Measurements from ENCODE around the gene CDH20.

Gene CDH20

DNA sequence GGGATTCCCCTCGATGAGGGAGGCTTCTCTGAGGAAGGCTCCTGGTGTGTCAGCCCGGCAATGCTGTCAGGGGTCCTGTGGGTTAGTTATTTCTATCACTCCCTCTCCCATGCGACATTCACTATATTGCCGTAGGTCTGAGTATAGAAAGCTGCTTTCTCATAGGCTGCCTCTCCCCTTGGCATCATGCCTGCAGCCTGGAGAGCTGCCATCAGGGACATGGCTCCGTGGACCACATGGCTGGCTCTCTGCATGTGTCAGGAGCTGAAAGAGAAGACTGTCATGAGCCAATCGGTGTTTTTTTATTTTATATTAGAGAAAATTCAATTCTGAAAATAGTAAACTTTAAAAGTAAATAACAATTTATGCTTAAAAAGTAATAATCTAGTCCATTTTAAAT, 198.0 kb downstream of the CDH20 start:
- DNase-seq (ENCODE audit: low read depth, low spot score): no peak

- no peak for DNase-seq (ENCODE audit: low read depth, low spot score)
Observed at GRCh38 chr18:61531891-61532290, 198.7 kb downstream of the CDH20 start.

DNA sequence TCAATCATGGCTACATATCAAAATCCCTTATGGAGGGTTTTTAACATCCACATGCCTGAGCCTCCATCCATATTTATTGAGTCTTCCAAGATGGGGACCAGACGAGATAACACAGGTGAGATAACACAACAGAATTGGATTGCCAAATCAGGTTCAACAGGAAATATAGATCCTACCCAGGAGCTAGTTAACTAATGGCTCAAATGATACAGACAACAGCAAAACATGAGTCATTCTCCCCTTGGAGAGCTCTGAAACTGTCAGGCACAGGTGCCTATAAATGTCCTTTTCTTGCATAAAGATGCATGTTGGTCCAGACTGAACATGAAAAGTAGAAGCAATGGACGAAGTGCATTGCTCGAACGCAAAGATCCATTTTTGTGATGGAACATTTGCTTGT, 202.2 kb downstream of the CDH20 start:
- no peak for DNase-seq (ENCODE audit: low read depth, low spot score)

DNA sequence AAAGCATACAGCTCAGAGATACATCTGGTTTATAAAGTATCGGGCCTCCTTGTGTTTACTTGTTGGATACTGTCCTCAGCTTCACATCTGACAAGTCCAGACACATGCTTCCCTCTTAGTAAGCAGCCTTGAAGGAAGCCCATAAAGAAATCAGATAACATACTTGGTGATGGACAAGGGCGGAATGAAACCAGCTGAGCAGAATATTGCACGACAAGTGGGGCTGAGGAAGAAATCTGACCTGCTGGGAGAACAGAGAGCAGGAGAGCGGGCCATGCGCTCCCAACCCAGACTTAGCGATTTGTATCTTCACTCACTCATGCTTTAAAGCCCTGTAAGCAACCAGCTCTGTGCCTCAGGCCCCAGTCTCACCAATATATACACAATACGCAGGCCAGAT, 208.4 kb downstream of the CDH20 start:
- DNase-seq (ENCODE audit: low read depth, low spot score): no peak

- DNase-seq (ENCODE audit: low read depth, low spot score): no peak
Observed at GRCh38 chr18:61542596-61542995, 209.4 kb downstream of the CDH20 start.

DNA sequence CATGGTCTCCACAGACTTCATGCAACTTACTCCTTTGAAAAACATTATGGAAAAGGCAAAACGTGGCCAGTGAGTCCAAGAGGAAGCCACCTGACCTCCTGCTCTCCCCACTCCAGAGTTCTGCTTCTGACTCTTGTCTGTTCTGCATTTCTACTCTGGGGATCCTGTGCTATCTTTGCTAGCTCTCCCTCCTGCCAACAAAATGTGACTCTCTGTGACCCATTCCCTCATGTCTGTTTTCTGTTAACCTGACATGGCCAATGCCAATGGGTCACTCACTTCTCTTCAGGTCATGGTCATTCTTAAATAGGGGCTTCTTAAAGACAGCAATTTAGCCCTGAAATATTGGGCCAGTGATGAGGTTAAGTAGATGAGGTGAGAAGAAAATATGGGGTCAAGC, 210.3 kb downstream of the CDH20 start:
- DNase-seq (ENCODE audit: low read depth, low spot score): no peak

- DNase-seq (ENCODE audit: low read depth, low spot score): no peak
Observed at GRCh38 chr18:61544178-61544577, 210.9 kb downstream of the CDH20 start.

DNA sequence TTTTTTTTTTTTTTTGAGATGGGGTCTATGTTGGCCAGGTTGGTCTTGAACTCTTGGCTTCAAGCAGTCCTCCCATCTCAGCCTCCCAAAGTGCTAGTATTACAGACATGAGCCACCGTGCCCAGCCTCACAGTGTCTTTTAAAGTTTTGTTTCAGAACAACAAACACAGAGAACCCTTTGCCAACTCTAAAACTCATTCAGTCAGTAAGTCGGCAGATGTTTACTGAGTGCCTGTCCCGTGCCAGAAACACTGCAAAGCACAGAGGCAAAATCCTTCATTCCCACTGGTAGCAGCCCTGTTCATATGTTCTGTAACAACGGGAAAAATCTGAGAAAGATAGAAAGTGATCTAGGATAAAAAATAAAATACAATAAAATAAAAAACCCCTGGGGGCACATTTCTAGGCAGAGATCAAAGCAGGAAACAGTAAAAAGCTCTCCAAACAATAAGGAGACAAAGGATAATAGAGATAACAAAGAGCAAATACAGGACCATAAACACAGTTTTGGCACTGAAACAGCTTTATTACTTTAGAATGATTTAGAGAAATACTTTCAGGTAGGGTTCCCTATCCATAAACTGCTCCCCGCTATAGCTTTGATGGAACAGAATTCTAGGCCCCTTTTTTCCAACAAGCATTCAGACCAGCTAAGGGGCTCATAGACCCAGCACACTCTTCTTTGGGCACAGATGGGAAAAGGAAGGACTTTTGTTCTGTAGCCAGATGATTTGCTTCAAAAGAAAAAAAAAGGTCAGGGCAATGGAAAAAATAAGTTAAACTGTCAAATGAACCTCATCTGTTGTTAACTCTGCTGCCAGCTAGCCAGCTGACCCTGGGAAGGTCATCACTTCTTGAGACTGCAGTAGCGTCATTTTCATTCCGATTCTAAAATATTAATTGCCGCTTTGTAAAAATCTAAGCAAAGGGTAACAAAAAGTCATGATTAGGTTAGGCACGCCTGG, 212.3 kb downstream of the CDH20 start:
- no peak for DNase-seq (ENCODE audit: low read depth, low spot score)

- no peak for DNase-seq (ENCODE audit: low read depth, low spot score)
Observed at GRCh38 chr18:61546590-61546989, 213.4 kb downstream of the CDH20 start.

GRCh38 chr18:61549416-61549815, 216.2 kb downstream of the CDH20 start:
- no peak for DNase-seq (ENCODE audit: low read depth, low spot score)

DNA sequence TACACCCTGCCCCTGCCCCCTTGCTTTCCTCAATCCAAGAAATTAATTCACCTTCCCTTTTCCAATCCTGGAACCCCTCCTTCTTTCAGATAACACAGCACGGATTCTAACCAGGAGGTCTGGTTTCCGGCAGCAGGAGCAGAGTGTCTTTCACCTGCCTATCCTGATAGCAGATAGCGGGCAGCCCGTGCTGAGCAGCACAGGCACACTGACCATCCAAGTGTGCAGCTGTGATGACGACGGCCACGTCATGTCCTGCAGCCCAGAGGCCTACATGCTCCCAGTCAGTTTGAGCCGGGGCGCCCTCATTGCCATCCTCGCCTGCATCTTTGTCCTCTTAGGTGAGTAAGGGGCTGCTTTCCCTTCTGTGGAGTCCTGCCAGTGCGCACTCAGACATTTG, 216.7 kb downstream of the CDH20 start:
- DNase-seq (ENCODE audit: low read depth, low spot score): no peak

GRCh38 chr18:61551586-61551985, 218.4 kb downstream of the CDH20 start:
- no peak for DNase-seq (ENCODE audit: low read depth, low spot score)

GRCh38 chr18:61553045-61553659, 219.9 kb downstream of the CDH20 start:
- DNase-seq (ENCODE audit: low read depth, low spot score): no peak

- DNase-seq (ENCODE audit: low read depth, low spot score): no peak
Observed at GRCh38 chr18:61554117-61554776, 221.0 kb downstream of the CDH20 start.

DNA sequence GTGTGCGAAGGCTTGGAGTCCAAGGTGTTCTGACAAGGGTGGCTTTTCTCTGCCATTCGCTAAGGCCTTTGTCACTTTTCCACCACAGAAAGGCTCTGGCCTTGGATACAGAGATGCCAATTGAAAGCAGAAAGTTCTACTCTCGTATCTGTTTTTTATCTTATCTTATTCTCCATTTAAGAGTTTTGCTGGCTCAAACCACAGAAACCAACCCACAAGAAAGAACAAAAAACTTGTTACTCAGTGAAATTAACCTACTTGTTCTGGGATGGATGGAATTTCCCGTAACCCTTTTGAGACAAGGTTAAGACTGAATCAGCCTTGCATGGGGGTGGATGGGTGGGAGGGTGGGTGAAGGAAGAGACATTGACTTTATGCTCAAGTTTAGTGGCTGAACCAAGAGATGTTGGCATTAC, 221.7 kb downstream of the CDH20 start:
- DNase-seq (ENCODE audit: low read depth, low spot score): no peak

- DNase-seq (ENCODE audit: low read depth, low spot score): no peak
Observed at GRCh38 chr18:61556316-61556715, 223.1 kb downstream of the CDH20 start.

DNA sequence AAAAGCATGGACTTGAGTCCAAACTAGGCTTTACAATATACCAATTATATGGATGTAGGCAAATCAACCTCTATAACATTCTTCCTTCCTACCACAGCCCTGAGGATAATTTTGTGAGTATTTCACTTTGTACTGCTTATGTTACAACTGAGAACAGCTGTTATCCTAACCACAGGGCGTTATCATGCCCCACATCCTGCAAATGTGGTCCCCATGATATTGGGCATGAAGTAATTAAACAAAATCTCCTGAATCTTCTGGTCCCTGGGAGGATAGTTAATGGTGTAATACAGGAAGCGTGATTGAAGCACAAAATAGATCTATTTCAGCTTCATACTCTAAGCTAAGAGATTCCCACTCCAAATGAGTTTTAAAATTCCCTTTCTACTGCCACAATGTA, 223.6 kb downstream of the CDH20 start:
- no peak for DNase-seq (ENCODE audit: low read depth, low spot score)

DNA sequence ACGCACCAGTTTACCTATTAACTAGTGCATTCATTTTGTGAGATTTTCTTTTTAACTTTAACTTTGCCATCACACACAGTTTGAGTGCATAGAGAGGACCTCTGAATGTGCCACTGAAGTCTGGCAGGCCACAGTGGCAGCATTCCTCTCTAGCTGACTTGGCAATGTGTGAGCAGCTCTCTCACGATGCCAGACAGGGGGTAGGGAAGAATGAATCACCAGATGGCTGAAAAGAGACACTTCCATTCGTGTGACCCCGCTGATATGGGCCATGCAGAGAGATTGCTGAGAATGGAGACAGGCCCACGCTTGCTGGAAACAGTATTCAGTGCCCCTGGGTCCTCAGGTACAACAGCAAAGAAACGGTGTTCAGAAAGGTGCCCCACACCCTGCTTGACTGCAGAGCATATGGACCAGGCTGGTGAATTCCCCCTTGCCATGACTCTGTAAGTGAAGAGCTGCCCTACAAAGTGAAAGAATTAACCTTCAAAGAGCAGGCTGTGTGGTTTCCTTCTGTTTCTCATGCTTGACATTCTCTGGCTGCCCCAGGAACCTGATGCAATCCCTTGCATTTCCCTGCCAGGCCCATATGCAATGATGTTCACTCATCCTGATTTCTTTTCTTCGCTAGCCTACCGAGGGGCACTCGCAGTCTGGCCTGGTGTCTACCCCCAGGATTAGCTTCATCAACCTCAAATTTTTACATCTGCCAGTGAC, 236.1 kb downstream of the CDH20 start:
- DNase-seq (ENCODE audit: low read depth, low spot score): no peak

DNA sequence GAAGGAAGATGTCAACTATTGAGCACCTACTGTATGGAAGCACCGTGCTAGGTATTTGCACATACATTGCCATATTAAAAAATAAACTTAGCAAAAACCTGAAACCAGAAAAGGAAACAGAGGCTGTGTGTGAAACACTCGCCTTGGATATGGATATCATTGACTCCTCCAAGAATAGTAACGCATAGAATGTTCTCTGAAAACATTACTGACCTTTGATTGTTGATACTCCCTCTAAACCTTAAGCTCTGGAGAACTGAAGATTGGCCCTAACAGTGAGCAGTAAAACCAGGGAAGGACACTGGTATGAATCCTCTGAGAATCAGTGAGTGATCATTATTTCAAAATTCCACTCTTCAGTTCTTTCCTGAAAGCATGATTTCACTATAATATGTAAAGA, 236.8 kb downstream of the CDH20 start:
- no peak for DNase-seq (ENCODE audit: low read depth, low spot score)

- DNase-seq (ENCODE audit: low read depth, low spot score): no peak
Observed at GRCh38 chr18:61572084-61572655, 238.9 kb downstream of the CDH20 start.

DNA sequence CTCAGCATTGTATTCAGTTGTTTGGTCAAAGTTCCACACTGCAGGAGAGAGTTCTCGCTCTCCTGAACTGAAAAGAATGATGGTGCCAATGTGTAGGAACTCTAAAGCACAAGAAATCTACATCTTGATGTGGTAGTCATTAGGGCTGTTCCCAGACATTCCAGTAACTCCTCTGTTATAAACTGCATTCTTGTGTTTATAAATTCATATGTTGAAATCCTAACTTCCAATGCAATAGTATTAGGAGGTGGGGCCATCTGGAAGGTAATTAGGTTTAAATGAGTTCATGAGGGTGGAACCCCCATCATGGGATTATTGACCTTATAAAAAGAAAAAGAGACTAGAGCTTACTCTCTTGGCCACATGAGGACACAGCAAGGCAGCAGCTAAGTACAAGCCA, 239.6 kb downstream of the CDH20 start:
- no peak for DNase-seq (ENCODE audit: low read depth, low spot score)

GRCh38 chr18:61574665-61575064, 241.4 kb downstream of the CDH20 start:
- no peak for DNase-seq (ENCODE audit: low read depth, low spot score)

Measured in activated naive CD8-positive, alpha-beta T cell treated with anti-CD3 and anti-CD28 coated beads, Interleukin-2, amount 50 U/mL, for 16 hours (primary cell).